ENCODE results near the gene R3HDM4.
A peak's percentile ranks its signal among the peaks of the same experiment; 100 is the strongest.
"Not testable (repeated sequence)": the region's sequence is repeated elsewhere in the genome, so short reads cannot be mapped to it uniquely, and the experiment has no call there.

R3HDM4 gene

DNA sequence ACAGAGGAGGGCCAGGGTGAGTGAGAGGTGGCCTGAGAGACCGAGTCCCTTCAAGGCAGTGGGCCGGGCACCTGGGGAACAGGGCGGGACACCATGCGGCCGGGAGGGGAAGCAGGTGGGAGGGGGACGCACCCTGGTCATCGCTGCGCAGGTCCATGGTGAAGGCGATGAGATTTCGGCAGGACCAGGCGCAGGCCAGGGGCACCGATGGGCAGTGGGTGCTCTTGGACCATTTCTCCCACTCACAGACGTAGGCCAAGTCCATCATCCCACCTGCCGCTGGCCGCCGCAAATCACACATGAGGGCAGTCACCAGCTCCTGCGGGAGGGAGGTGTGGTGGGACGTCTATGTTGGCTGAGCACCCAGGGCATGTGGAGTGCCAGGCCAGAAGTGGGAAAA lies 22.2 kb downstream of the R3HDM4 start:
- DNase-seq (ENCODE audit: low spot score), result no peak

DNA sequence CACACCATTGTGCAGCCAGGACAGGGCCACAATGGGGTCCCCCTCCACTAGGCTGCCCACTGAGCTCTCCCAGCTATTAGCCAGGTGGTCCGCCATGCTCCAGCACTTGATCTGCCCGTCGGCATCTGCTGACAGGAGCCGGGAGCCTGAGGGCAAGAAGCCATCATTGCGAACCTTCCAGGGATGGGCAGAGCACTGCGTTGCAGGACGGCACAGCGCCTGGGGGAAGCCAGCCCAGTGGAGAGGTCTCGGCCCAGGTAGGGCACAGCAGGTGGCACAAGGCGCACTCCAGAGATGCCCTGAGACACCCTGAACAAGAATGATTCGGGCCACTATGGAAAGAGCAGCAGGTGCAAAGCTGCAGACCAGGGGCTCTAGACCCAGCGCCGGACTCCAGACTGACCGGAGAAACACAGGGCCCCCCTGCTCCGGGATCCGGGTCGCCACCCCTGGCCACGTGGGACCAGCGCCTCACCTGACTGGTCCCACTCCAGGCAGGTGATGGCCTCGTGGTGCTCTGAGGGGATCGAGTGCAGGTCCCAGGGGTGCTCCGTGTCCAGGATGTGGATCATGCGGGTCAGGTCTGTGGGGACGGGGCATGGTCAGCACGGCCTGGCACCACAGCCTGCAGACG lies 23.2 kb downstream of the R3HDM4 start:
- no peak for DNase-seq (ENCODE audit: low spot score)

DNA sequence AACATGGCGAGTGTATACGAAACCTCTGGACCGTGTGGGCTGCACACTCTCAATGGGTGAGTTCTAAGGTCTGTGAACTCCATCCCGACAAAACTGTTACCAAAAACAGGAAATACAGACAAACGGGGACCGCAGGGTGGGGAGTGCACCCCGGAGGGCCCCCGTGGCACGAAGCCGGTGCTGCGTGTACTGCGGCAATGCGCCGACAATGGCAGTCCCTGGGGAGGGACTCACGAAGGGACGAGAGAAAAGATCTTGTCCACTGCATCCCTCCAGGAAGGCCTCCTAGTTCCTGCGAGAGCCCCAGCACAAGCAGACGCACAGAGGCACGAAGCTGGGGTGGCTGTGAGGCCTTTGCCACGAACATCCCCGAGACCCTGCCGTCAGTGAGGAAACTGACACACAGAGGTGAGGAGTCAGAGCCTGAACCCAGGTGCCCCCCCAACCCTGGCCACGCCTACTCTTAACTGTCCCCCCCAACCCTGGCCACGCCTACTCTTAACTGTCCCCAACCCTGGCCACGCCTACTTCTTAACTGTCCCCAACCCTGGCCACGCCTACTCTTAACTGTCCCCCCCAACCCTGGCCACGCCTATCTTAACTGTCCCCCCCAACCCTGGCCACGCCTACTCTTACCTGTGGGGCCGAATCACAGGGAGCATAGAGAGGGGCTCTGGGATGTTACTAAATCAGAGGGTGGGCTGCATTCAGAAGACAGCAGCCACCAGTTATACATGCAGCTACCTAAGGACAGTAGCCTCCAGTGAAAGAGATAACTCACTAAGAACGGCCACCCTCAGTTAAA lies 24.2 kb downstream of the R3HDM4 start:
- peak; percentile 60 for DNase-seq (ENCODE audit: low spot score)

DNA sequence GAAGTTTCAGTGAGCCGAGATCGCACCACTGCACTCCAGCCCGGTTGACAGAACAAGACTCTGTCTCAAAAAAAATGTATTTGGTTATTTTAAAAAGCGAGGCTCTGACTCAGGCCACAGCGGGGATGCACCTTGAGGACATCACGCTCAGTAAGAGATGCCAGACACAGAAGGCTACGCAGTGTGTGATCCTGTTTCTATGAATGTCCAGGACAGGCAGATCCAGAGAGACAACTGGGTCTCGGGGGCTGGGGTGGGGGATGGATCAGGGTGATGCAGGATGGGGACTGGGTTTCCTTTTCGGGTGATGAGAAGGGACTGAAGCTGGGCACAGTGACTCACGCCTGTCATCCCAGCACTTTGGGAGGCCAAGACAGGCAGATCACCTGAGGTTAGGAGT lies 25.4 kb downstream of the R3HDM4 start:
- DNase-seq (ENCODE audit: low spot score), result no peak

DNA sequence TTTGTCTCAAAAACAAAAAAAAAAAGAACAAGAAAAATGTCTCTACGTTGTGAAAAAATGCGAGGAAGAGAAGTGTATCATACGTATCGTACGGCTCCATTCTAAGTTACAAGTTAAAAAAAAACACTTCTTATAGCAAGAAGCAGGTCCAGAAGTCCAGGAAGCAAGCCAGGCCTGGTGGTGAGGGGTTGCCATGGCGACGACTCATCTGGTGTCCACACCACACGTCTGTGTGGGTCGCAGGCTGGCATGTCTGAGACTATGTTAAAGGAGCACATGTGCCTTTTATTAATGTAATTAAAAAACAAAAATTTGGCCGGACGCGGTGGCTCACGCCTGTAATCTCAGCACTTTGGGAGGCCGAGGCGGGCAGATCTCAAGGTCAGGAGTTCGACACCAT lies 25.9 kb downstream of the R3HDM4 start:
- DNase-seq (ENCODE audit: low spot score), result no peak

DNA sequence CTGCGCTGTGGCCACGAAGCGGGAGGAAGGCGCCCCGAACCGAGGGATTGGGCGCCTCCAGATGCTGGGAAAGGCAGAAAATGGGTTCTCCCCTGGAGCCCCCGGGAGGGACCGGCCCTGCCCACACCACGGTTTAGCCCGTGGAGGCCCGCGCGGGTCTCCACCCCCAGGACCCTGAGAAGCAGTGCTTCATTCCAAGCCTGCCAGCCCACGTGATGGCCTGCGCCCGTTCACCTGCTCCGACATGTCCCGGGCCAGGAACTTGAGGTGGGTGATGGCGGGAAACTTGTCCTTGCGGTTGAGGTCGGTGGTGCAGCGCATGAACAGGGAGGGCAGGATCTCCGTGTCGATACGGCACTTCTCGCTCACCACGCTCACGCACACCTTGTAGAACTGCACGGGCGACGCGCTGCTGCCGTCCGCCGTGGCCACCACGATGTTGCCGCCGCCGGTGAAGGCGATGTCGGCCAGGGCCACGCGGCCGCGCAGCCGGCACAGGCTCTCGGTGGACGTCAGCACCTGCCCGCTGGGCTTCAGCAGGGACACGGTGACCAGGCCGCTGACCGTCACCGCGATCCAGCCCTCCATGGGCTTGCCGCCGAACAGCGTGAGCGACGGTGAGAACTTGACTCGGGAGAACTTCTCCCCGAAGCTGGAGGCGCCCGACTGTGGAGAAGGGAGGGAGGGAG lies 27.3 kb downstream of the R3HDM4 start:
- DNase-seq (ENCODE audit: low spot score), result no peak

DNA sequence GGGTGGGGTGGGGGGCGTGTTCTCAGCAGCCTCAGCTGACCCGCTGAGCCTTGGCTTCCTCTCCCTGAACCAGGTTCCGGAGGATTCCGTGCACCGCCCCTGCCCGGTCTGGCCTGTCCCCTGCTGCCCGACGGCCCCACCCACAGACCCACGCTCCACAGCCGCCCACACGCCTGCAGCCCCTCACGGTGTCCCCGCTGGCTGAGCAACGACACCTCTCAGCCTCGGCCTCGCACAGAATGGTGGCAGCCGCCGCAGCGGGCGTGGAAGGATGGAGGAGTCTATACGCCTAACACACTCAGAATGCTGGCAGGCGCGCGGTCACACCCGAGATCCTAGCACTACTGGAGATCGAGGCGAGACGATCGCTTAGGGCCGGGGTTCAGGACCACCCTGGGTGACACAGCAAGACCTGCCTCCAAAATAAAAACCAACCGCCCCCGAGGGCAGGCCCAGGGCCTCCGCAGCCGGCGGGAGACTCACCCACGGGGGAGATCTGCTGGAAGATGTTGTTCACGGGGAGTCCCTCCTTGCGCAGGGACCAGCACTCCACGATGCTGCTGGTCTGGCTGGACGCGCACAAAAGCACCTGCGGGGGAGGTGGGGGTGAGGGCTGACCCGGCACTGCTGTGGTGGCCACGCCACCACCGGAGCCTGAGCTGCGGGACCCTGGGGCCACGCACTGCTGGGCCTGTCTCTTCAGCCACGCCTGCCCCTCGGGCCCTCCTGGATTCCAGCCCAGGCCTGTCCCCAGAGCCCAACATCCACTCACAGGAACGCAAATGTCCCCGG lies 28.4 kb downstream of the R3HDM4 start:
- no peak for DNase-seq (ENCODE audit: low spot score)

DNA sequence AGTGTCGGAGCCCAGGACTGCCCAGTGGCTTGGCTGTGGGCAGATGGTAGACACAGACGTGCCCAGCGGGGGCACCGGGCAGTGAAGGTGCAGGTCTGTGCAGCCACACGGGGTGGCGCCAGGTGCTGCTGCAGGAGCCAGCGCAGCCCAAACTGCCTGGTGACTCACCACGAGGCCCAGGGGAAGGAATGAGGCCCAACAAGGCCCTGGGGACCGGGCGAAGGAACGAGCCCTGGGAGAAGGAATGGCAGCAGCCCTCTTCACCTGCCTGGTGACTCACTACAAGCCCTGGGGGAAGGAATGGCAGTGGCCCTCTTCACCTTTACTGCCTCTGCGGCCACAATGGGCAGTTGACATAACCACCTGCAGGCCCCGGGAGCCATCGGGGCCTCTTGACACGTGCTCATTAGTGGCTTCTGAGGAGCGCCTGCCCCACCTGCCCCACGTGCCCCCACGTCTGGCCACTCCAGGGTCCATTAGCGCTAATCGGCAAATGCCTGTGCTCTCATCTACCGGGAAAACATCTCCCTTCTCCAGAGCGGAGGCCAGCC lies 29.3 kb downstream of the R3HDM4 start:
- peak; percentile 39 for DNase-seq (ENCODE audit: low spot score)

DNA sequence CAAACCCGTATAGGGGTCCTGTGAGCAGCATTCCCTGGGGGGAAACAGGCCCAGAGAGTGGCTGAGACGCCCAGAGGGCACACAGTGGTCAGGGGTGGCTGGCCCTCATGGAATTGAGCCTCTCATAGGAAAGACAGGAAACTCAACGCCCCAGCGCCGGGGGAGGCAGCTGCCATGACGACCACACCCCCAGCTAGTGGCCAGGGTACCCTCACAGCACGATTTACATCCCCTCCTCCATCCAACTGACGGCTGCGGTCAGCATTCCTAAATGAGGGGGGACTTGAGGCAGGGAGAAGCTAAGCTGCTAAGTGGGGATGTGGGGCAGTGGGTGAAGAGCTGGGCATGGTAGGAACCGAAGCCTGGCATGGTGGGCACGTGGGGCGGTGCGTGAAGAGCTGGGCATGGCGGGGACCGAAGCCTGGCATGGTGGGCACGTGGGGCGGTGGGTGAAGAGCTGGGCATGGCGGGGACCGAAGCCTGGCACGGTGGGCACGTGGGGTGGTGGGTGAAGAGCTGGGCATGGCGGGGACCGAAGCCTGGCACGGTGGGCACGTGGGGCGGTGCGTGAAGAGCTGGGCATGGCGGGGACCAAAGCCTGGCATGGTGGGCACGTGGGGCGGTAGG lies 30.0 kb downstream of the R3HDM4 start:
- no peak for DNase-seq (ENCODE audit: low spot score)

DNA sequence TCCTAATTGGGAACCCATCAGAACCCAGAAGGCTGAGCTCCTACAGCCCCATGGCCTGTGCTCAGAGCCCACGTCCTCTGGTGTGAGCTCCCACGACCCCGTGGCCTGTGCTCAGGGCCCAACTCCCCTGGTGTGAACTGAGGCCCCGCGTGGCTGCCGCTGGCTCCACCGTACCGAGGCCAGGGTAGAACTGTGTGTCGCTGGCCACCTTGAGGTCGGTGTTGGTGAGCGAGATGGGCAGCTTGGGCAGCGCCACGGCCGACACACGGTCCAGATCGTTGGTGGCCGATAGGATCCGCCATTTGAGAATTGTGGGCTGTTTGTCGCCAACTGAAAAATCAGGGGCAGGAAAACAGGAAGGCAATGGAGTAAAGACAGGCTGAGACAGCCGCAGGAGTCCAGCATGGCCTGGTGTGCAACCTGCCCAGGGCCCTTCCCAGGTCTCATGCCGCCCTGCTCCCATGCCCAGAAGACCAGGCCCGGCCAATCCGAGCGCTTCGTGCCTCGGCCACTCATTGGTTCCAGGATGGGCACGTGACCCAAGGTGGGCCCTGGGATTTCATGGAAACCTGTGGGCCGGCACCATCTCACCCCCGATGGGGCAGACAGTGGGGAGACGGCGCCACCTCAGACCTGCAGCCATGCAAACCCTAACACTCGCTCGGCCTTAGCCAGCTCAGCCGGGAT lies 31.5 kb downstream of the R3HDM4 start:
- DNase-seq (ENCODE audit: low spot score), result no peak

DNA sequence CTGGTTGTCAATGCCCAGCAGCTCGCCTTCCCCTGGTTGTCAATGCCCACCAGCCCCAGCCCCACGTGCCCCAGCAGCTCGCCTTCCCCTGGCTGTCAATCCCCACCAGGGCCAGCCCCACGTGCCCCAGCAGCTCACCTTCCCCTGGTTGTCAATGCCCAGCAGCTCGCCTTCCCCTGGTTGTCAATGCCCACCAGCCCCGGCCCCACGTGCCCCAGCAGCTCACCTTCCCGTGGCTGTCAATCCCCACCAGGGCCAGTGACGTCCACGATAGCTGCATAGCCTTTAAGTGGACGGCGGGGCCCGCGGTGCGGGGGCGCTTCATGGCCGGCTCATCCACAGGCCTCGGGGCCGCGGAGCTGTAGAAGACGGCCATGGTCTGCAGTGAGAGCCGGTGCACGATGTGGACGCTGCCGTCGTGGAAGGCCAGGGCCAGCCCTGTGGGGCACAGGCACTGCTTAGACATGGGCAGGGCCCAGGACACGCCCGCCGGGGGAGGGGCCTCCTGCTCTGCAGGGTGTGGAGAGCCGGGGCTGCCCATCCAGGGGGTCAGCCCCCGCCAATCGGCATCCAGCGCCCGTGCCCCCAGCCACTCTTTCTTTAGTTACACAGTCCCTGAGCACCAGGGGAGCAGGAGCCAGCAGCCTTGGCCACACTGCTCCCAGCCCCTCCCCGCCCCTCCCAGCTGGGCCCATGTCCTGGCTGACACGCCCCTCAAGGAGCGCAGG lies 33.1 kb downstream of the R3HDM4 start:
- no peak for DNase-seq (ENCODE audit: low spot score)

DNA sequence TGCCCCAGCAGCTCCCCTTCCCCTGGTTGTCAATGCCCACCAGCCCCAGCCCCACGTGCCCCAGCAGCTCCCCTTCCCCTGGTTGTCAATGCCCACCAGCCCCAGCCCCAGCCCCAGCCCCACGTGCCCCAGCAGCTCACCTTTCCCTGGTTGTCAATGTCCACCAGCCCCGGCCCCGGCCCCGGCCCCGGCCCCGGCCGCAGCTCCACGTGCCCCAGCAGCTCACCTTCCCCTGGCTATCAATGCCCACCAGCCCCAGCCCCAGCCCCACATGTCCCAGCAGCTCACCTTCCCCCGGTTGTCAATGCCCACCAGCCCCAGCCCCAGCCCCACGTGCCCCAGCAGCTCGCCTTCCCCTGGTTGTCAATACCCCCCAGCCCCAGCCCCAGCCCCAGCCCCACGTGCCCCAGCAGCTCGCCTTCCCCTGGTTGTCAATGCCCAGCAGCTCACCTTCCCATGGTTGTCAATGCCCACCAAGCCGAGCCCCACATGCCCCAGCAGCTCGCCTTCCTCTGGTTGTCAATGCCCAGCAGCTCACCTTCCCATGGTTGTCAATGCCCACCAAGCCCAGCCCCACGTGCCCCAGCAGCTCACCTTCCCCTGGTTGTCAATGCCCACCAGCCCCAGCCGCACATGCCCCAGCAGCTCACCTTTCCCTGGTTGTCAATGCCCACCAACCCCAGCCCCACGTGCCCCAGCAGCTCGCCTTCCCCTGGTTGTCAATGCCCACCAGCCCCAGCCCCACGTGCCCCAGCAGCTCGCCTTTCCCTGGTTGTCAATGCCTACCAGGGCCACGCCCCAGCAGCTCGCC lies 34.1 kb downstream of the R3HDM4 start:
- not testable (repeated sequence) for DNase-seq (ENCODE audit: low spot score)

DNA sequence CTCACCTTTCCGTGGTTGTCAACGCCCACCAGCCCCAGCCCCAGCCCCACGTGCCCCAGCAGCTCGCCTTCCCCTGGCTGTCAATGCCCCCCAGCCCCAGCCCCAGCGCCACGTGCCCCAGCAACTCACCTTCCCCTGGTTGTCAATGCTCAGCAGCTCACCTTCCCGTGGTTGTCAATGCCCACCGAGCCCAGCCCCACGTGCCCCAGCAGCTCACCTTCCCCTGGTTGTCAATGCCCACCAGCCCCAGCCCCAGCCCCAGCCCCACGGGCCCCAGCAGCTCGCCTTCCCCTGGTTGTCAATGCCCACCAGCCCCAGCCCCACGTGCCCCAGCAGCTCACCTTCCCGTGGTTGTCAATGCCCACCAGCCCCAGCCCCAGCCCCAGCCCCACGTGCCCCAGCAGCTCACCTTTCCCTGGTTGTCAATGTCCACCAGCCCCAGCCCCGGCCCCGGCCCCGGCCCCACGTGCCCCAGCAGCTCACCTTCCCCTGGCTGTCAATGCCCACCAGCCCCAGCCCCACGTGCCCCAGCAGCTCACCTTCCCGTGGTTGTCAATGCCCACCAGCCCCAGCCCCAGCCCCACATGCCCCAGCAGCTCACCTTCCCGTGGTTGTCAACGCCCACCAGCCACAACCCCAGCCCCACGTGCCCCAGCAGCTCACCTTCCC lies 34.9 kb downstream of the R3HDM4 start:
- not testable (repeated sequence) for DNase-seq (ENCODE audit: low spot score)

DNA sequence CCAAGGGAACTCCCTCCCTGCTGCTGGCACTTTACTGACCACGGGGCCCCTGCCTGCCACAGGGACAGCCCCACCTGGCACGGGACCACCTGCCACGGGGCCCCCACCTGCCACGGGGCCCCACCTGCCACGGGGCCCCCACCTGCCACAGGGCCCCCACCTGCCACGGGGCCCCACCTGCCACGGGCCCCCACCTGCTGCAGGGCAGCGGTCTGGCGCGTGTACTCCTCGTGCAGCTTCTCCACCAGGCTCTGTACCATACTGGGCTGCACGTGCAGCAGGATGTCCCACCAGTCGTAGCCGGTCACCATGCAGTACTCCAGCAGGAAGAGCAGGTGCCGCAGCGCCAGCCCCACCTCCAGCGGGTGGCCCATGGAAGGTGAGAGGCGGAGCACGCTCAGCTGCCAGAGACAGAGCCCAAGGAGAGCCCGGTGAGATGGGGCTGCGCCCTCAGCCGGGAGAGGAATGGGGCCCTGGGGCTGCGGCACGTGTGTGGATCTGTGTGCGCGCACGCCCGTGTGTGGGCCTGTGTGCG lies 36.2 kb downstream of the R3HDM4 start:
- no peak for DNase-seq (ENCODE audit: low spot score)

DNA sequence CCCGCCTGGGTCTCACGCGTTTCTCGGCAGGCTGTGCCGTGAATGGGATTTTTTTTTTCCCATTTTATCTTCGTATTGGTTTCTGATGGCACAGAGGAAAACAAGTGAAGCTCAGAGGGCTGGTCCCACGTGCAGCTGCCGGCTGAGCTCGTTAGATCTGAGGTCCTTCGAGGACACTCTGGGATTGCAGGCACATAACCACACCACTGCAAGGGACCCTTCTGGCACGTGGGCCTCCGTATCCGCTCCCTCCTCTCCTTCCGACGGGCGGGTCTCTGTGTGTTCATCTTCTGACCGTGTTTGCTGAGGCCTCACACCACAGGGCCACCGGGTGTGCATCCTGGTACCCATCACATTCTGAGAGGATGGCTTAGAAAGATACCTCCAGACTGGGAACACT lies 36.9 kb downstream of the R3HDM4 start:
- no peak for DNase-seq (ENCODE audit: low spot score)

DNA sequence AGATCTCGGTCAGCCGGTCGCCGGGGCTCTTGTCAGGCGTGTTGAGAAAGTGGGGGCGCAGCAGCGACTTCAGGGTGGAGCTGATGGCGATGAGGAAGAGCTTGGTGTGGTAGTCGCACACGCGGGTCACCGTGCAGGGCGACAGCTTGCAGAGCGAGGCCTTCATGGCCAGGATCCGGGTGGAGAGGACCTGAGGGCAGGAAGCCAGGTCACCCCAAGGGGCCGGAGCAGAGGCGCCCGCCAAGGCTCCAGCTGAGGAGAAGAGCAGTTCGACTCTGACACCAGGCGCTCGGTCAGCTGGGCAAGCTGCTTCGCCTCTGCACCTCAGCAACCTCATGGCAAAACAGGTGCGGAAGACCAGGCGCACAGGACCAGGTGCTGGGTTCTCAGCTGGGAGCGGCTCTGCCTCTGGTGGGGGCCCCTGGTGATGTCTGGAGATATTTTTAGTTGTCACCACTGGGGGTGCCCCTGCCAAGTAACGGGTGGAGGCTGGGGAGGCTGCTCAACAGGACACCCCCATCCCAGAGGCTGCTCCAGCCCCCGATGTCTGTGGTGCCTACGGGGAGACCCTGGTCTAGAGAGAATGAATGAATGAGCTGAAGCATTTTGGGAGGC lies 37.6 kb downstream of the R3HDM4 start:
- DNase-seq (ENCODE audit: low spot score), result no peak

DNA sequence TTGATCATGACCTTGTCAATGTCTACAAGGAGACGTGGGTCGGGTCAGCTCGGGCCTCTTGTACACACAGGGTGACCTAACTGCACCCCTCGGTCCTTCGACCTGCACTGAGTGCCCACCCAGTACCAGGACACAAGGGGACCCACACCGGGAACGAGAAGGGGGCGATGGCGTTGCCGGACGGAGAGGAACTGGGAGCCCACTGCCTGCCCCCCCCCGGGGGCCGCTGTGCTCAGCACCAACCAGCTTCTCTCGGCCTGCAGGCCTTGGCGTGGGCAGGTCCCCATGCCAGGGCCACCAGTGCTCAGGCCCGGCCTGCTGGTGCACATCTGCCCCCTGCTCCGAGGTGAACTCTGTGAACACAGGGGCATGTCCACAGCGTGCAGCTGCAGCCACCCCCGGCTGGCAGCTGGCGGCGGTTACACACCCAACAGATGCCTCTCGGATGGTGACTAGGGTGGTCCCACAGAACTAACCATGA lies 39.4 kb downstream of the R3HDM4 start:
- DNase-seq (ENCODE audit: low spot score), result no peak

DNA sequence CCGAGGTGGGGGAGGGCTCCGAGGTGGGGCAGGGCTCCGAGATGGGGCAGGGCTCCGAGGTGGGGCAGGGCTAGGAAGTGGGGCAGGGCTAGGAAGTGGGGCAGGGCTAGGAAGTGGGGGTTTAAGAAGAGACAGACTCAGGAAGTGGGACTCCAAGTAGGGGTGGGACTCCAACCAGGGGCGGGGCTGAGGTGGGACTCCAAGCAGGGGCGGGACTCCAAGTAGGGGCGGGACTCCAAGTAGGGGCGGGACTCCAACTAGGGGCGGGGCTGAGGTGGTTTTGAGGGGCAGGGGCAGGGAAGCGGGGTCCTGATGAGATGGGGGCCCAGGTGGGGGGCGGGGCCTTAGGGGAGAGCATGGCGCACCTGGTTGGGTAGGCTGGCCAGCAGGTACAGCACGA lies 39.9 kb downstream of the R3HDM4 start:
- peak; percentile 40 for DNase-seq (ENCODE audit: low spot score)

All from hematopoietic multipotent progenitor cell treated with erythropoietin and hydrocortisone succinate and interleukin-3 and kit ligand, for 17 days (in vitro differentiated cells).